ENCODE data around the gene C9orf50.

The C9orf50 gene

DNA sequence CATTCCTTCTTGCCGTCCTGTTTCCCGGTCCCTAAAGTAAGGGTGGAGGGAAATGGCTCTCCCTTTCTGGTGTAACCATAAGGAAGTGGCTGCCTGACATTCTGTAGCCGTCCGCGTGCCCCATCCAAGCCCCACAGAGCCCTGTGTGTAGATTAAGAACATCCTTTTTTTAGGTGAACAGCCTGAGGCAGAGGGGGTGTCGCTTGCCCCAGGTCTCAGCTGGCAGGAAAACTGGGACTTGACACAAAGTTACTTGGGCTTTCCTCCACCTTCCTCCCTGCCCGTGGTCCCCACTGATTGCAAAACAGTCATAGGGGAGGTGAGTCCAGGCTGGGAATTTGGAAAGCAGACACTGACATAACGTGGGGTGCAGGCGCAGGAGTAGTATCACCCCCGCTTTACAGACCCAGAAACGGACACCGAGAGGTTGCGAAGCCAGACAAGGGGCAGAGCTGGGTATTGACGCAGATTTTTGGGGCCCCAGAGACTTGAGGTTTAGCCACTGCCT is 22.8 kb downstream of the C9orf50 start:
- no peak overlapping the region for H3K4me3 ChIP-seq (ENCODE audit: low read depth, low read length)
- TF ChIP-seq MYC (IDR thresholded peaks at IDR 0.05; ENCODE audit: low read depth, low read length) (no peak), POLR2A (IDR thresholded peaks at IDR 0.05; ENCODE audit: extremely low read depth, insufficient read length) (no peak)
- TF ChIP-seq, protein P1, sequence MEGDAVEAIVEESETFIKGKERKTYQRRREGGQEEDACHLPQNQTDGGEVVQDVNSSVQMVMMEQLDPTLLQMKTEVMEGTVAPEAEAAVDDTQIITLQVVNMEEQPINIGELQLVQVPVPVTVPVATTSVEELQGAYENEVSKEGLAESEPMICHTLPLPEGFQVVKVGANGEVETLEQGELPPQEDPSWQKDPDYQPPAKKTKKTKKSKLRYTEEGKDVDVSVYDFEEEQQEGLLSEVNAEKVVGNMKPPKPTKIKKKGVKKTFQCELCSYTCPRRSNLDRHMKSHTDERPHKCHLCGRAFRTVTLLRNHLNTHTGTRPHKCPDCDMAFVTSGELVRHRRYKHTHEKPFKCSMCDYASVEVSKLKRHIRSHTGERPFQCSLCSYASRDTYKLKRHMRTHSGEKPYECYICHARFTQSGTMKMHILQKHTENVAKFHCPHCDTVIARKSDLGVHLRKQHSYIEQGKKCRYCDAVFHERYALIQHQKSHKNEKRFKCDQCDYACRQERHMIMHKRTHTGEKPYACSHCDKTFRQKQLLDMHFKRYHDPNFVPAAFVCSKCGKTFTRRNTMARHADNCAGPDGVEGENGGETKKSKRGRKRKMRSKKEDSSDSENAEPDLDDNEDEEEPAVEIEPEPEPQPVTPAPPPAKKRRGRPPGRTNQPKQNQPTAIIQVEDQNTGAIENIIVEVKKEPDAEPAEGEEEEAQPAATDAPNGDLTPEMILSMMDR (IDR thresholded peaks at IDR 0.05; ENCODE audit: low read depth, low read length), result no peak
- TF ChIP-seq, protein P2, sequence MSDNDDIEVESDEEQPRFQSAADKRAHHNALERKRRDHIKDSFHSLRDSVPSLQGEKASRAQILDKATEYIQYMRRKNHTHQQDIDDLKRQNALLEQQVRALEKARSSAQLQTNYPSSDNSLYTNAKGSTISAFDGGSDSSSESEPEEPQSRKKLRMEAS (IDR thresholded peaks at IDR 0.05; ENCODE audit: low read depth, low read length), result no peak
- DNase-seq (ENCODE audit: low read depth), result no peak

DNA sequence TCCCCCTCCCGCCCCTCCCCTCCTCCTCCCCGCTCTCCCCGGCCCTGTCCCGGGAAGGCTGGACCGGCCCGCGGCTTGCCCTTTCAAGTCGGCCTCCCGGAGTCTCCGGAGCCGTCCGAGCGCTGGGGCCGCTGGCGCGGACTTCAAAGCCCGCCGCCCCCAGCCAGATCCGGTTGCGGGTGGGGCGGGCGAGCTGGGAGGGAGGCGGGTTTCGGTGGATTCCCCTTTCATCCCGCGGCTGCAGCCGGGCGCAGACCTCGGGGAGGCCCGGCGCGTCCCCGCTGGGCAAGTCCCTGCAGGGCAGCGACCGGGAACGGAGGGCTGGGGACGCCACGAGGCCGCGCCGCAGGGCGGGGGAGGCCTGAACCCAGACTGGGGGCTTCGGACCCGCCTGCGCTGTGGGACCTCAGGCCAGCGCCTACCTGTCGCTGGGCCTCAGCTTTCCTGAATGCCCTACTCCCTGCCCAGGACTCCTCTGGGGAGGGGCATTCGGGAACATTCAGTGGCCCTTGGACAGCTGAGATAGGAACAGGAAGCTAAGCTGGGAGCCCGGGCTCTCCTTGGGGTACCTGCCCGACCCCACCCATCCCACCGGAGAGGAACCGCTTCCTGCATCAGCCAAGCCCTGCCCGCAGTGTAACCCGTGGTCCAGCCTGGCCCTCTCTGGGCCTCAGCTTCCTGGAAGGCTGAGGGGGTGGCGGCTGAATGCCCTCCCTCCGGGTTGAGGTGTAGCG is 23.4 kb downstream of the C9orf50 start:
- no peak for DNase-seq (ENCODE audit: low read depth)
- no peak for TF ChIP-seq POLR2A (IDR thresholded peaks at IDR 0.05; ENCODE audit: extremely low read depth, insufficient read length)
- TF ChIP-seq, protein P2 (IDR thresholded peaks at IDR 0.05; ENCODE audit: low read depth, low read length), result no peak
- TF ChIP-seq, protein P1 (IDR thresholded peaks at IDR 0.05; ENCODE audit: low read depth, low read length), result no peak
- TF ChIP-seq MYC (IDR thresholded peaks at IDR 0.05; ENCODE audit: low read depth, low read length), result no peak
- no peak overlapping the region for H3K4me3 ChIP-seq (ENCODE audit: low read depth, low read length)

DNA sequence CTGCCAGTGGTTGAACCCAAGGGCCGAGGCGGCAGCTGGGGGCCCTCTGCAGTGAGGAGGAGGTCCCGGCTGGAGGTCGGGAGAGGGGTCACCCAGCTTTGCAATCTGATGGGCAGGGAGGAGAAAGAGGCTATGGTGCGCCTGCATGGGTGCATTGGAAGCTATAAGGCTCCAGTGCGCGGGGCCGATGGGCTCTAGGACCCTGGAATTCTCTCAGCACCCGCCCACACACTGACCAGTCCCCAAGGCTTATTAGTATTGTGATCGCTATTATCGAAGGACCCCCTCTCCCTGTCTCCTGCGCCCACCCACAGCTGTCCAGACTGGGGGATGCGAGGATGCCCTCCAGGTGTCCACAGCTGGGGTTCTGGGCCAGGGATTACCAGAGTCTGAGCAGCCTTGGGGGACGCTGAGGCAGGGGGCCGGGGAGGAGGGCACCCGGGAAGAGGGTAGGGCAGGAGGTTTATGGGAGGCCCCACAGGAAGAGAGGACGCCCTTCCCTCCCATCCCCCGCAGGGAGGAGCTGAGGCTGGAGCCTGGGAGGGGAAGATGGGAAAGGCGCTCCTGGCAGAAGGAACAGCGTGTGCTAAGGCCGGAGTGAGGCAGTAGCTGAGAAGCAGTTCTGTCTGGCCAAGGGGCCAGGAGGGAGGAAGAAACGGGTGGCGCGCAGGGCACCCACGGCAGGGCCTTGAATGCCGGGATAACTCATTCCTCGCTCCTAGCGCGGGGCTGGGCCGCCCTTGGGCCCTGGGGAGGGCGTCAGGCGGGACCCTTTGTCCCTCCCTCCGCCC is 24.2 kb downstream of the C9orf50 start:
- TF ChIP-seq POLR2A (IDR thresholded peaks at IDR 0.05; ENCODE audit: extremely low read depth, insufficient read length), result no peak
- TF ChIP-seq, protein P2 (IDR thresholded peaks at IDR 0.05; ENCODE audit: low read depth, low read length), result no peak
- no peak for TF ChIP-seq MYC (IDR thresholded peaks at IDR 0.05; ENCODE audit: low read depth, low read length)
- TF ChIP-seq, protein P1 (IDR thresholded peaks at IDR 0.05; ENCODE audit: low read depth, low read length), result no peak
- no peak for DNase-seq (ENCODE audit: low read depth)
- no peak overlapping the region for H3K4me3 ChIP-seq (ENCODE audit: low read depth, low read length)

DNA sequence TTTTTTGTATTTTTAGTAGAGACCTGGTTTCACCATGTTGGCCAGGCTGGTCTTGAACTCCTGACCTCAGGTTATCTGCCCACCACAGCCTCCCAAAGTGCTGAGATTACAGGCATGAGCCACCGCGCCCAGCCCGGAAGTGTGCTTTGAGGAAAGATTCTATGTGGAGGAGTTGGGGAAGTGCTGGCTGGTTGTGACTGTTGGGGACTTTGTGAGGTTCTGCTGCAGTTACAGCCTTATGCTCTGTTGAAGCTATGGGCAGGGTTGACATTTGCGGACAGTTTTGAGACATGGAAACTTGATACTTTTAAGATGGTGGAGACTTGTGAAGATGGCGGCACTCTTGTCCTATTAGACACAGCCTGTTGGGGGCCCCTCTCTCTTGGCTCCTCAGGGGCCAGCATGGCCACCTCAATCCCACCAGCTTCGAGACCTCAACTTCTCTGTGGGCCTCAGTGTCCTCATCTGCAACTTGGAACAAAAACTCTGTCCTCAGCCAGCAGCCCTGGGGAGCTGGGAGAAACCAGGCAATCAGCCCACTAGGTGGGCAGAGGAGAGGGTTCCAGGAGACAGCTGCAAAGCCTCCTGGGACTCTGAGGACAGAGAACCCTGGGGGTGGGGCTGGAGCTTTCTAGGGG is 24.9 kb downstream of the C9orf50 start:
- TF ChIP-seq MYC (IDR thresholded peaks at IDR 0.05; ENCODE audit: low read depth, low read length) (no peak), POLR2A (IDR thresholded peaks at IDR 0.05; ENCODE audit: extremely low read depth, insufficient read length) (no peak)
- H3K4me3 ChIP-seq (ENCODE audit: low read depth, low read length), result no peak overlapping the region
- DNase-seq (ENCODE audit: low read depth), result peak; percentile 66

DNA sequence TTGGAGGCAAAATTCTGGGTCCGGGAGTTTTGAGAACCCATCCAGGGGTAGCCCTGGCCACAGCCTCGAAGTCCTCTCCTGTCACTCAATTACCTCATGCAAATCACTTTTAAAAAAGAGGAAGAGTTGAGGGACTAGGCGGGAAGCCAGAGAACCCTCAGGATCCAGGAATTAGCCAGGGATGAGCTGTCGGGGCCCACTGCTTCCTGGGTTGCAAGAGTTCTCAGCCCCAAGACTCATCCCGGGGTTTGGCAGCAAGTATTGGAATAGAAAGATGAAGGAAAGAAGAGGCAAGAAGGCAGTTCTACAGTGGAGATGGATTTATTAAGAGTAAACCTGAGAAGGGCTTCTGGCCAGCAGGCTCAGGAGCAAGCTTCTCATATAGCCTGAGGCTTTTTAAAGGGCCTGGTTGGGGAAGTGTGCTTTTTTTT is 25.6 kb downstream of the C9orf50 start:
- DNase-seq (ENCODE audit: low read depth), result no peak
- TF ChIP-seq MYC (IDR thresholded peaks at IDR 0.05; ENCODE audit: low read depth, low read length) (no peak), POLR2A (IDR thresholded peaks at IDR 0.05; ENCODE audit: extremely low read depth, insufficient read length) (no peak)
- TF ChIP-seq, protein P1 (IDR thresholded peaks at IDR 0.05; ENCODE audit: low read depth, low read length), result no peak
- TF ChIP-seq, protein P2 (IDR thresholded peaks at IDR 0.05; ENCODE audit: low read depth, low read length), result no peak
- no peak overlapping the region for H3K4me3 ChIP-seq (ENCODE audit: low read depth, low read length)

Measured in NB4 (cell line).